Measurements from ENCODE around the gene COPE. TPM values are rescaled to one million over a fixed set of nuclear protein-coding genes. Genes with fewer than 3 reads are reported as not detected.

Gene COPE
- total RNA-seq, 1 experiment from 2014 or later, result 408 TPM

DNA sequence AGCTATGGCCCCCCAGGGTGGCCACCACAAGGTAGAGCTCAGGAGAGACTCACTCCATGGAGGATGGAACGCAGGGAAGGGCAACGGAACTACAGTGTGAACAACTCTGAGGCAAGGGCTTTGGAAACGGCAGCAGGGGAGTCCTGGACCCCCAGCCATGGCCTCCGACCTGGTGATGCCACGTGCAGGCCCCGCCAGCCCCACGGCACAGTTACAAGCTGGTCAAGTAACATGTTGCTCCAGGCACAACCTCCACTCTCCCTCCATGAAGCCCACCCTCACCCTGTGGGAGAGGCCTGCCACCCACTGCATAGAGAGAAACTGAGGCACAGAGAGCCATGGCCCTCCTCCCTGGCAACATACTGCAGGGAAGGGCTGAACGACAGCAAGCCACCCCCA, 14.1 kb downstream of the COPE start:
- no peaks in the 10 kb centered on the region for H4K20me1 ChIP-seq (ENCODE audit: low read length)
- POLR2A ChIA-PET (ENCODE audit: unreplicated experiment), result no interaction called here

DNA sequence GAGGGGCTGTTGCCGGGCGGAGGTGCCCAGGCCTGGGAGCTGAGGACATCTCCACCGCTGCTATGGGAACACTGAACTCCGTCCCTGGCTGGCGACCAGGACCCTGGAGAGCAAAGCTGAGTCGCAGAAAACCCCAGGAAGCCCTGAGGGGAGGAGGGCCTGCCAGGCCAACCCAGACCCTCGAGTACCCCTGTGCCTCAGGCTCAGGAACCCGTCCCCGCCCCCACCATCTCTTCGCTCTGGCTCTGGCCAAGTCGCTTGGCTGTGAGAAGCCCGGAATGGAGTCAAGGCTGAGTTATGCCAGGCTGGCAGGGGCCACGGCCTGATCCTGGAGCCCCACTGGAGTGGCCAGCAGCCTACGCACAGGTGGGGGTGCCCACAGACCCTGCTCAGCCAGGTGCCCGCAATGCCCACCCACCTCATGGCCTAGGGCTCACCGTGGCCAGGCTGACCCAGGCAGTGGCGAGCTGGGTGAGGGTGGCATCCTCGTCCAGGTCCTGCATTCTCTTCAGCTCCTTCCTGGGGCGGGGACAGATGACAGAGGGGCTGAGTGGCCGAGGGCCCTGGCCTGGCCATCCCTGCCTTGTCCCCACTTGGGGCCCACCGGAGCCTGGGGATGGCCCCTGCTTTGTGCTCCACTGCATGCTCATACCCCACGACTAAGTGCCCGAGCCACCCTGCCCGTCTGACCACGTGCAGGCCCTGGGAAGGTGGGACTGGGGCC, 14.7 kb downstream of the COPE start:
- CTCF ChIA-PET, result no interaction called here
- TF ChIP-seq, protein P1, sequence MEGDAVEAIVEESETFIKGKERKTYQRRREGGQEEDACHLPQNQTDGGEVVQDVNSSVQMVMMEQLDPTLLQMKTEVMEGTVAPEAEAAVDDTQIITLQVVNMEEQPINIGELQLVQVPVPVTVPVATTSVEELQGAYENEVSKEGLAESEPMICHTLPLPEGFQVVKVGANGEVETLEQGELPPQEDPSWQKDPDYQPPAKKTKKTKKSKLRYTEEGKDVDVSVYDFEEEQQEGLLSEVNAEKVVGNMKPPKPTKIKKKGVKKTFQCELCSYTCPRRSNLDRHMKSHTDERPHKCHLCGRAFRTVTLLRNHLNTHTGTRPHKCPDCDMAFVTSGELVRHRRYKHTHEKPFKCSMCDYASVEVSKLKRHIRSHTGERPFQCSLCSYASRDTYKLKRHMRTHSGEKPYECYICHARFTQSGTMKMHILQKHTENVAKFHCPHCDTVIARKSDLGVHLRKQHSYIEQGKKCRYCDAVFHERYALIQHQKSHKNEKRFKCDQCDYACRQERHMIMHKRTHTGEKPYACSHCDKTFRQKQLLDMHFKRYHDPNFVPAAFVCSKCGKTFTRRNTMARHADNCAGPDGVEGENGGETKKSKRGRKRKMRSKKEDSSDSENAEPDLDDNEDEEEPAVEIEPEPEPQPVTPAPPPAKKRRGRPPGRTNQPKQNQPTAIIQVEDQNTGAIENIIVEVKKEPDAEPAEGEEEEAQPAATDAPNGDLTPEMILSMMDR (conservative IDR thresholded peaks at IDR 0.05; ENCODE audit: low read depth, low read length), result no peak
- no peak for TF ChIP-seq EZH2 (IDR thresholded peaks at IDR 0.05; ENCODE audit: low read length, unreplicated experiment)
- TF ChIP-seq EZH2phosphoT487 (IDR thresholded peaks at IDR 0.05; ENCODE audit: borderline replicate concordance, low read length), result no peak
- Histone ChIP-seq H3K9me3 (ENCODE audit: low read length) (no peaks in the 10 kb centered on the region), H3K4me2 (ENCODE audit: low read length) (no peak overlapping the region), H3K4me1 (ENCODE audit: insufficient read depth, low read length) (no peaks in the 10 kb centered on the region), H3K9ac (ENCODE audit: low read length) (no peak overlapping the region), H3K27me3 (ENCODE audit: low read length) (no peaks in the 10 kb centered on the region), H4K20me1 (ENCODE audit: low read length) (no peaks in the 10 kb centered on the region), H3K27ac (ENCODE audit: low read length) (no peak overlapping the region), H3K4me3 (ENCODE audit: low read length) (no peak overlapping the region), H3K9me2 (replicated peaks; ENCODE audit: low read length) (no peaks in the 10 kb centered on the region), H3F3A (ENCODE audit: low read length, unreplicated experiment) (no peaks in the 10 kb centered on the region), H3K79me2 (ENCODE audit: low read length) (no peaks in the 10 kb centered on the region), H3K36me3 (ENCODE audit: low read depth, low read length) (peaks cover 7% of the 10 kb centered on the region; the same call in 1 of the 2 replicates), H2AFZ (ENCODE audit: low read length) (no peak overlapping the region)
- ATAC-seq, result no peak
- no TSS peak for BruUV-seq (replicated peaks)
- intact Hi-C loops (cut with micrococcal nuclease), result no loop called here
- POLR2A ChIA-PET (ENCODE audit: unreplicated experiment), result no interaction called here
- DNase-seq, result no peak

More for the DNA sequence above, 14.1 kb downstream of the COPE start:
- DNase-seq (no peak), ATAC-seq (no peak)
- Histone ChIP-seq H3F3A (ENCODE audit: low read length, unreplicated experiment) (no peaks in the 10 kb centered on the region), H3K9me2 (replicated peaks; ENCODE audit: low read length) (no peaks in the 10 kb centered on the region), H3K79me2 (ENCODE audit: low read length) (no peaks in the 10 kb centered on the region), H3K4me1 (ENCODE audit: insufficient read depth, low read length) (no peaks in the 10 kb centered on the region), H3K9me3 (ENCODE audit: low read length) (no peaks in the 10 kb centered on the region), H3K27ac (ENCODE audit: low read length) (no peak overlapping the region), H3K9ac (ENCODE audit: low read length) (no peak overlapping the region), H3K4me3 (ENCODE audit: low read length) (no peak overlapping the region), H2AFZ (ENCODE audit: low read length) (no peak overlapping the region), H3K27me3 (ENCODE audit: low read length) (no peaks in the 10 kb centered on the region), H3K4me2 (ENCODE audit: low read length) (no peak overlapping the region), H3K36me3 (ENCODE audit: low read depth, low read length) (peaks cover 11% of the 10 kb centered on the region; the same call in 1 of the 2 replicates)
- BruUV-seq (replicated peaks), result no TSS peak
- TF ChIP-seq EZH2 (IDR thresholded peaks at IDR 0.05; ENCODE audit: low read length, unreplicated experiment) (no peak), EZH2phosphoT487 (IDR thresholded peaks at IDR 0.05; ENCODE audit: borderline replicate concordance, low read length) (no peak)
- TF ChIP-seq, protein P1 (conservative IDR thresholded peaks at IDR 0.05; ENCODE audit: low read depth, low read length), result no peak
- intact Hi-C loops (cut with micrococcal nuclease), result no loop called here
- CTCF ChIA-PET, result no interaction called here

Data from PC-3 (cell line).